ENCODE results near the gene MAP2K7.

GRCh38 chr19:7868671-7869452, 34.8 kb upstream of the MAP2K7 start:
- TF ChIP-seq, protein P1, sequence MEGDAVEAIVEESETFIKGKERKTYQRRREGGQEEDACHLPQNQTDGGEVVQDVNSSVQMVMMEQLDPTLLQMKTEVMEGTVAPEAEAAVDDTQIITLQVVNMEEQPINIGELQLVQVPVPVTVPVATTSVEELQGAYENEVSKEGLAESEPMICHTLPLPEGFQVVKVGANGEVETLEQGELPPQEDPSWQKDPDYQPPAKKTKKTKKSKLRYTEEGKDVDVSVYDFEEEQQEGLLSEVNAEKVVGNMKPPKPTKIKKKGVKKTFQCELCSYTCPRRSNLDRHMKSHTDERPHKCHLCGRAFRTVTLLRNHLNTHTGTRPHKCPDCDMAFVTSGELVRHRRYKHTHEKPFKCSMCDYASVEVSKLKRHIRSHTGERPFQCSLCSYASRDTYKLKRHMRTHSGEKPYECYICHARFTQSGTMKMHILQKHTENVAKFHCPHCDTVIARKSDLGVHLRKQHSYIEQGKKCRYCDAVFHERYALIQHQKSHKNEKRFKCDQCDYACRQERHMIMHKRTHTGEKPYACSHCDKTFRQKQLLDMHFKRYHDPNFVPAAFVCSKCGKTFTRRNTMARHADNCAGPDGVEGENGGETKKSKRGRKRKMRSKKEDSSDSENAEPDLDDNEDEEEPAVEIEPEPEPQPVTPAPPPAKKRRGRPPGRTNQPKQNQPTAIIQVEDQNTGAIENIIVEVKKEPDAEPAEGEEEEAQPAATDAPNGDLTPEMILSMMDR (conservative IDR thresholded peaks at IDR 0.05; ENCODE audit: low read depth, low read length): peak; percentile 58; the same call in 1 of the 2 replicates
- no peak for TF ChIP-seq EZH2 (IDR thresholded peaks at IDR 0.05; ENCODE audit: borderline replicate concordance, low read depth, low read length, poor library complexity, severe bottlenecking)
